ENCODE measurements around the gene SORL1.

- TF ChIP-seq EZH2 (IDR thresholded peaks at IDR 0.05; ENCODE audit: insufficient read depth, poor library complexity, severe bottlenecking) (no peak), EZH2phosphoT487 (IDR thresholded peaks at IDR 0.05; ENCODE audit: insufficient read depth, low read depth) (no peak)
Measured at GRCh38 chr11:121644187-121644512, 192.0 kb downstream of the SORL1 start.

Measured in GM23248 (cell line).